DOHH2 (cell line): ENCODE data around the gene ELFN1.

Experiments used
- H3F3A ChIP-seq: fragments of 200-600 bp; sonication (generic), shearing (Covaris generic); 2 replicates; pipeline ENCODE4 v1.6.0; 2016; ENCODE audit warnings: antibody characterized with exemption, mild to moderate bottlenecking; ENCODE audit not compliant: control insufficient read depth, insufficient read depth
- H3K27ac ChIP-seq: fragments of 200-600 bp; sonication (generic); 2 replicates; pipeline ENCODE4 v1.5.1; 2014; ENCODE audit warnings: low read depth, mild to moderate bottlenecking, low read length, moderate library complexity
- H3K27me3 ChIP-seq: fragments of 200-600 bp; sonication (generic); 2 replicates; pipeline ENCODE4 v1.6.1; 2014; ENCODE audit warnings: mild to moderate bottlenecking, low read length, mixed read lengths; ENCODE audit not compliant: control insufficient read depth
- H3K36me3 ChIP-seq: fragments of 200-600 bp; sonication (generic); 2 replicates; pipeline ENCODE4 v1.6.1; 2014; ENCODE audit warnings: mild to moderate bottlenecking, low read length, moderate library complexity, mixed read lengths; ENCODE audit not compliant: control insufficient read depth
- H3K4me1 ChIP-seq: fragments of 200-600 bp; sonication (generic); 2 replicates; pipeline ENCODE4 v1.6.1; 2014; ENCODE audit warnings: mild to moderate bottlenecking, low read length, mixed read lengths; ENCODE audit not compliant: control insufficient read depth
- H3K4me2 ChIP-seq: fragments of 200-600 bp; sonication (generic); 2 replicates; pipeline ENCODE4 v1.6.0; 2014; ENCODE audit warnings: mild to moderate bottlenecking, low read length, moderate library complexity
- H3K4me3 ChIP-seq: fragments of 200-600 bp; sonication (generic); 2 replicates; pipeline ENCODE4 v1.5.1; 2014; ENCODE audit warnings: mild to moderate bottlenecking, low read length, mixed read lengths
- H3K79me2 ChIP-seq: fragments of 200-600 bp; sonication (generic); 2 replicates; pipeline ENCODE4 v1.6.1; 2014; ENCODE audit warnings: mild to moderate bottlenecking, low read length, mixed read lengths; ENCODE audit not compliant: control insufficient read depth
- H3K9me2 ChIP-seq: fragments of 200-600 bp; sonication (generic); replicated peaks from 2 replicates; pipeline ENCODE4 v1.6.1; 2014; ENCODE audit warnings: mild to moderate bottlenecking, low read length, mixed read lengths; ENCODE audit not compliant: control insufficient read depth
- H3K9me3 ChIP-seq: fragments of 200-600 bp; sonication (generic); 2 replicates; pipeline ENCODE4 v1.6.1; 2014; ENCODE audit warnings: antibody characterized with exemption, low read length, mixed read lengths; ENCODE audit not compliant: control insufficient read depth, insufficient read depth
- H4K20me1 ChIP-seq: fragments of 200-600 bp; sonication (generic); 2 replicates; pipeline ENCODE4 v1.6.0; 2014; ENCODE audit warnings: low read depth, mild to moderate bottlenecking, antibody characterized with exemption, low read length, moderate library complexity; ENCODE audit not compliant: control insufficient read depth, insufficient read depth
- CTCF ChIP-seq: fragments of 200-600 bp; sonication (generic); IDR thresholded peaks from one replicate; pipeline ENCODE4 v1.5.1; 2014; ENCODE audit warnings: antibody characterized with exemption, mild to moderate bottlenecking, low read depth, low read length; ENCODE audit not compliant: poor library complexity, severe bottlenecking
- EZH2phosphoT487 ChIP-seq: fragments of 200-600 bp; sonication (generic); IDR thresholded peaks from 2 replicates; pipeline ENCODE4 v1.6.1; 2017; ENCODE audit warnings: borderline replicate concordance, mild to moderate bottlenecking, antibody characterized with exemption, low read length, moderate library complexity, mixed read lengths

The ELFN1 gene

GRCh38 chr7:1637155-1637554, 32.9 kb upstream of the ELFN1 start:
- Histone ChIP-seq H4K20me1 (no peaks in the 10 kb centered on the region), H3K9me3 (no peaks in the 10 kb centered on the region), H3K4me1 (no peaks in the 10 kb centered on the region), H3K27ac (no peak overlapping the region), H3K4me3 (no peak overlapping the region), H3K27me3 (no peaks in the 10 kb centered on the region), H3K9me2 (no peaks in the 10 kb centered on the region), H3K36me3 (no peaks in the 10 kb centered on the region), H3K4me2 (no peak overlapping the region), H3K79me2 (no peaks in the 10 kb centered on the region), H3F3A (no peaks in the 10 kb centered on the region)
- TF ChIP-seq CTCF = no peak
- TF ChIP-seq EZH2phosphoT487 = no peak

GRCh38 chr7:1638215-1638661, 31.8 kb upstream of the ELFN1 start:
- H3K79me2 ChIP-seq = no peaks in the 10 kb centered on the region
- H3K27me3 ChIP-seq = no peaks in the 10 kb centered on the region
- H3K27ac ChIP-seq = no peak overlapping the region
- no peak for TF ChIP-seq CTCF
- no peaks in the 10 kb centered on the region for H3K4me1 ChIP-seq
- H3K36me3 ChIP-seq = no peaks in the 10 kb centered on the region
- H4K20me1 ChIP-seq = no peaks in the 10 kb centered on the region
- no peaks in the 10 kb centered on the region for H3K9me3 ChIP-seq
- no peaks in the 10 kb centered on the region for H3F3A ChIP-seq
- no peak overlapping the region for H3K4me2 ChIP-seq
- no peak overlapping the region for H3K4me3 ChIP-seq
- no peaks in the 10 kb centered on the region for H3K9me2 ChIP-seq

- Histone ChIP-seq H3K4me2 (no peak overlapping the region), H3K36me3 (no peaks in the 10 kb centered on the region)
Measured at GRCh38 chr7:1639071-1639470, 31.0 kb upstream of the ELFN1 start.

More at GRCh38 chr7:1639071-1639470, 31.0 kb upstream of the ELFN1 start:
- TF ChIP-seq CTCF (no peak), EZH2phosphoT487 (no peak)
- Histone ChIP-seq H3F3A (no peaks in the 10 kb centered on the region), H3K4me3 (no peak overlapping the region), H3K4me1 (no peaks in the 10 kb centered on the region), H3K79me2 (no peaks in the 10 kb centered on the region), H3K27me3 (0 out of 2 replicates have a peak, but pooled peaks cover 2% of the 10 kb centered on the region), H3K9me2 (no peaks in the 10 kb centered on the region), H4K20me1 (no peaks in the 10 kb centered on the region), H3K27ac (no peak overlapping the region), H3K9me3 (no peaks in the 10 kb centered on the region)
